Hindlimb muscle (tissue), 1 donor: ENCODE data around the gene ANKRD53. TPM values are rescaled to one million over a fixed set of nuclear protein-coding genes. Genes with fewer than 3 reads are reported as not detected.
"Not testable (repeated sequence)": the region's sequence is repeated elsewhere in the genome, so short reads cannot be mapped to it uniquely, and the experiment has no call there.

Experiments
- DNase-seq: peaks from one replicate; pipeline ENCODE4 v3.0.0-alpha.2; 2013
- polyA plus RNA-seq: library from polyadenylated mRNA; unstranded; fragments of 120-200 nt; gene quantifications from one replicate; pipeline ENCODE4 v1.2.1, GENCODE V29; 2013; ENCODE audit not compliant: insufficient read length

Gene ANKRD53
- polyA plus RNA-seq, 1 donor = 1.5 TPM

- not testable (repeated sequence) for DNase-seq
Observed at GRCh38 chr2:71019989-71020388, 41.6 kb downstream of the ANKRD53 start.

GRCh38 chr2:71021394-71021793, 43.0 kb downstream of the ANKRD53 start:
- not testable (repeated sequence) for DNase-seq

- DNase-seq = not testable (repeated sequence)
Observed at GRCh38 chr2:71023553-71024243, 45.3 kb downstream of the ANKRD53 start.

Other genes starting within 250 kb of the ANKRD53 start
- gene ADD2, start 210.4 kb upstream of the ANKRD53 start, polyA plus RNA-seq = 3.0 TPM
- gene FIGLA, start 188.0 kb upstream of the ANKRD53 start, polyA plus RNA-seq = not detected
- 0.36 TPM for gene CLEC4F, start 158.0 kb upstream of the ANKRD53 start, polyA plus RNA-seq
- gene CD207, start 142.8 kb upstream of the ANKRD53 start, polyA plus RNA-seq = 0.27 TPM
- gene VAX2, start 78.1 kb upstream of the ANKRD53 start, polyA plus RNA-seq = 5.2 TPM
- gene ATP6V1B1, start 42.7 kb upstream of the ANKRD53 start, polyA plus RNA-seq = 1.3 TPM
- 40.2 TPM for gene TEX261, start 16.2 kb downstream of the ANKRD53 start, polyA plus RNA-seq
- gene NAGK, start 90.0 kb downstream of the ANKRD53 start, polyA plus RNA-seq = 81.5 TPM
- 22.1 TPM for gene MCEE, start 151.6 kb downstream of the ANKRD53 start, polyA plus RNA-seq
- 27.3 TPM for gene MPHOSPH10, start 152.0 kb downstream of the ANKRD53 start, polyA plus RNA-seq
- gene PAIP2B, start 248.5 kb downstream of the ANKRD53 start, polyA plus RNA-seq = 3.5 TPM